SH-SY5Y (cell line): ENCODE results near the gene S100A13.

Experiments
- GATA2 ChIP-seq: IDR thresholded peaks from 2 replicates; pipeline ENCODE4 v1.6.1; 2011; ENCODE audit warnings: mild to moderate bottlenecking, low read depth, low read length
- GATA3 ChIP-seq: IDR thresholded peaks from 2 replicates; pipeline ENCODE4 v1.6.1; 2011; ENCODE audit warnings: low read depth, mild to moderate bottlenecking, low read length, moderate library complexity

DNA sequence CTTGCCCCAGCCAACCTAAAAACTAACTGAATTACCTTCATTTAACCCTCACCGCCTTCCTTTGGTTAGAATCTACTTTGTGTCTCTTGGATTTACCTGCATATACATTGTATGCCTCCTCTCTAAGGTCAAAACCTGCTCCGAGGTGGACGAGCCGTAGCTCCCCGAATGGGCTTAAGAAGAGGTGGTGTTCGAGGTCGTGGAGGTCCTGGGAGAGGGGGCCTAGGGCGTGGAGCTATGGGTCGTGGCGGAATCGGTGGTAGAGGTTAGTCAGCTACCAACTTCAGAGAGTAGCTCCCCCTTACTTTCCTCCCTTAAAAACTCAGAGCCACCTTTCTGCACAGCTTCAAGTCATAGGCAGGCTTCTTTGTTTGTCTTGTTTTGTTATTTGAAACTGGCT lies 15.8 kb upstream of the S100A13 start:
- no peak for TF ChIP-seq GATA2
- no peak for TF ChIP-seq GATA3
